ENCODE measurements around the gene MAP7D2.

GRCh38 chrX:20159797-20160385, 43.2 kb upstream of the MAP7D2 start:
- TF ChIP-seq CTCF (IDR thresholded peaks at IDR 0.05; ENCODE audit: low read length) (no peak), EZH2phosphoT487 (IDR thresholded peaks at IDR 0.05; ENCODE audit: low read length) (no peak), EZH2 (optimal IDR thresholded peaks at IDR 0.05; ENCODE audit: low read depth, low read length) (no peak)

Measured in MM.1S (cell line).